MG63 (cell line): Measurements from ENCODE around the gene C19orf67. TPM values are rescaled to one million over a fixed set of nuclear protein-coding genes. Genes with fewer than 3 reads are reported as not detected.

Source experiments
- DNase-seq: peaks from one replicate; pipeline ENCODE4 v3.0.0-alpha.2; 2020
- H3K27me3 ChIP-seq: fragments of 250-450 bp; sonication (Bioruptor Pico); 2 replicates; pipeline ENCODE4 v1.5.1; 2020; ENCODE audit warnings: mild to moderate bottlenecking, moderate library complexity
- H3K36me3 ChIP-seq: fragments of 250-450 bp; sonication (Bioruptor Pico); 2 replicates; pipeline ENCODE4 v1.5.1; 2020; ENCODE audit warnings: mild to moderate bottlenecking, moderate library complexity
- H3K4me3 ChIP-seq: fragments of 250-450 bp; sonication (Bioruptor Pico); 2 replicates; pipeline ENCODE4 v1.5.1; 2020; ENCODE audit warnings: mild to moderate bottlenecking, moderate library complexity
- H3K9me3 ChIP-seq: fragments of 250-450 bp; sonication (Bioruptor Pico); 2 replicates; pipeline ENCODE4 v1.5.1; 2020; ENCODE audit warnings: mild to moderate bottlenecking, moderate library complexity
- total RNA-seq: library from RNA; depleted of rRNA; stranded (reverse); fragments of >200 nt; shearing (Covaris generic); gene quantifications from 2 replicates; pipeline ENCODE4 v1.2.3, GENCODE V29; 2014; ENCODE audit warnings: low replicate concordance

Gene C19orf67
- total RNA-seq, 1 experiment from 2014 or later = not detected

DNA sequence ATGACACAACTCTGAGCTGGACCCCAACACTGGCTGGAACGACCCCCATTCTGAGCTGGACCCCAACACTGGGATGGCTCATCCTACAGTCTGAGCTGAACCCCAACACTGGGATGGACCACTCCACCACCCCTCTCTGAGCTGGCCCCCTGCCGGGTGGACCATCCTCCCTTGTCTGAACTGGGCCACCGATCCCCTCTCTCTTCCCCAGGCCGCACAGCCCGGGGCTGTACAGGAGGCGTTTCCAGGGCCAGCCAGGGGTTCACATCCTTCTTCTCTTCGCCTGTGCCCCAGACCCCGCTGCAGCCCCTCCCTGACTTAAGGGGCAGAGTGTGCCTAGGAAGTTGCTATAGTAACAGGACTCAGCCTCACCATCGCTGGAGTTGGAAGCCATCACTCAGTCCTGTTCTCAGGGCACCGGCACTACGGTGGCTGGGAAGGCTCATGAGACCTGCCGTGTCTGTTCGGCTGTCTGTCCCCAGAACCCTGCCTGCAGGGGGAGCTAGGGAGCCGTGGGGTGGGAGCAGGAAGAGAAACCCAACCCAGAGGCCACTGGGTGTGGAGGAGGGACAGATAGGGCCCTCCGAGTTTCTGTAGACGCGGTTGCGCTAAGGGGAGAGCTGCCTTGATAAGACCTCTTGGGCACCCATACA lies 28.3 kb upstream of the C19orf67 start:
- no peaks in the 10 kb centered on the region for H3K9me3 ChIP-seq
- no peaks in the 10 kb centered on the region; the same call in none of the 2 replicates for H3K36me3 ChIP-seq
- no peak overlapping the region for H3K4me3 ChIP-seq
- peak; percentile 29 for DNase-seq
- no peaks in the 10 kb centered on the region for H3K27me3 ChIP-seq

DNA sequence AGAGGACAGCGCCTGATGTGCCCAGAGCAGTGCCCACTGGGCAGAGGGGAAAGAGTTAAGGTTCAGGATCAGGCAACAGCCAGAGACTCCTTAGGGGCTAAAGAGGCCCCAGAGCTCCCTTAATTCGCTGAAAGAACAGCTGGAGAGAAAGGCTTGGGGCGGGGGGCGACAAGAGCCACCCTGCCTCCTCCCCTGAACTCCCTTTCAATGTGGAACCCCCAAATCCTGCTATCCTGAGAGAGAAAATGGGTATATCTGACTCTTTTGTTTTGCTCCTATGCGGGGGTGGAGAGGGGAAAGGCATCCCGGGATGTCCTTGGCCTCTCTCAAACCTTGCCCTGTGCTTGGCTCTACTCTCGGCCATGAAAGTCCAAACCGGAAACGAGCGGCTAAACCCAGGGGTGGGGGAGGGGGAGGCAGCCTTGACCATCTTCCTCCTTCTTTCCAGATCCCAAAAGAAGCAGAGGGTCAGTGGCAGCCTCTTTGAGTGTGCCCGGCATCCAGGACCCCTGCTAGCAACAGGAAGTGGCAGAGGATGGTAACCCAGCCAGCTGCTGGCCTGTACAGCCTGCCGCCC lies 27.3 kb upstream of the C19orf67 start:
- Histone ChIP-seq H3K36me3 (peaks cover 5% of the 10 kb centered on the region), H3K27me3 (no peaks in the 10 kb centered on the region), H3K4me3 (no peak overlapping the region), H3K9me3 (no peaks in the 10 kb centered on the region)
- DNase-seq = no peak

DNA sequence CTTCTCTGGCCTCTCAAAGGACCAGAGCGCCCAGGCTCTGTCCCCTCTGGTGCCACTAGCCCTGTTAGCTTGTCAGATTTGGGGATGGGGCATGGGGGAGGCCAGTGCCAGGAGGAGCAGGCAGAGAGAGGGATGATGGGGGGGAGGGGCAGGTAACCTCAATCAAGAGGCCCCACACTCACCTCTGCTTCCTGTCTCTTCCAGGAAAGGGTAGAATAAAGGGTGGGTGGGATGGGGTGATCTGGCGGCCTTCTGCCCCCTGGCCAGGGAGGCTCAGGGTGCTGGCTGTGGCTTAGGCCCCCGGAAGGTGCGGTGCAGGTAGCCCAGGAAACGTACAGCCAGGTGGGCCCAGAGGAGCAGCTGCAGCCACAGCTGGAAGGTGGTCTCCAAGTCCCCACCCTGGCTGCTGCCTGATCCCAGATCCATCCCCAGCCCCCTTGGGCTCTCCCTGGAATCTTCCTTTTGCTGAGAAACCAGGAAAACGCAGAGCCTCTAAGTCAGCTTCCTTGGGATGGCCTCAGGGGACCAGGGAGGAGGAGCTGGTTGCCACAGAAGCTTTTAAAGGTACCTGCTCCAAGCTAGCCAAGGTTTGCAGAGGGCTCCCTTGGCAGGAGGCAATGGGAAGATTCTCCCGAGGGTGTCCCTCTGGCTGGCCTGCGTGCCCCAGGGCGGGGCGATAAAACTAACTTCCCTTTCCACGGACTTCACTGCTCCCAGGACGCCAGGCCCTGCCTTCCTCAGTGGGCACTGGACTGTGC lies 26.6 kb upstream of the C19orf67 start:
- no peak for DNase-seq
- Histone ChIP-seq H3K4me3 (no peak overlapping the region), H3K9me3 (no peaks in the 10 kb centered on the region), H3K27me3 (no peaks in the 10 kb centered on the region), H3K36me3 (peaks cover 12% of the 10 kb centered on the region)

DNA sequence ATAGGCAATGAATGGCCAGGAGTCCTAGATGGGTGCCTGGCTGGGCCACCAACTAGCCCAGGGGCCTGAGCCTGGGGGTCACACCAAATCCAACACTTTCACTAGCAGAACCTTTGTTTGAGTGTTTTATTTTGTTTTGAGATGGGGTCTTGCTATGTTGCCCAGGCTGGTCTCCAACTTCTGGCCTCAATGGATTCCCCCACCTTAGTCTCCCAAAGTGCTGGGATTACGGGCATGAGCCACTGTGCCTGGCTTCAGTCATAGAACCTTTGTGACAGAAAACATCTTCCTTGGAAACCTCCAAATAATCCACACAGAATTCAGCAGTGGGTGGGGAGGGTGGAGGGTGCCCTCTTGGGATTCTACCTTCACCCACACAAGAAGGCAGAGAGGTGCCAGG lies 25.9 kb upstream of the C19orf67 start:
- Histone ChIP-seq H3K9me3 (no peaks in the 10 kb centered on the region), H3K27me3 (no peaks in the 10 kb centered on the region), H3K36me3 (peaks cover 16% of the 10 kb centered on the region), H3K4me3 (no peak overlapping the region)
- no peak for DNase-seq

DNA sequence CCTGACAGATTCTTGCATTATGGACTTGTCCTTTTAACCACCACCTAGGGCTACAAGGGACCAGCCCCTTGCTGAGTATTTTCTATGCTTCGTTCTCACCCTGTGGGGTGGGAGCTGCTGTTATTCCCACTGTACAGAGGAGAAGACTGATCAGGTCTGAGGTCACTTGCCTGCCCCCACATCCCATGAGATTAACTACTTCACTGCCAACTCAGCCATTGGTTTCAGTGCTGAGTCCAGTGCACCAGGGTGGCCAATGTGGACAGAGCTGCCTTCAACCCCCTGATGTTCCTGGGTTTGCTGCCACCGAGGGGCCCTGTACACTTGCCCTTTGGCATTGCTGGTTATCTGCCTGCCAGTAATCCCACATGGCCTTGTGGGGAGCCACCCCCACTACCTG lies 25.1 kb upstream of the C19orf67 start:
- no peak for DNase-seq
- Histone ChIP-seq H3K36me3 (peaks cover 22% of the 10 kb centered on the region), H3K4me3 (no peak overlapping the region), H3K9me3 (no peaks in the 10 kb centered on the region), H3K27me3 (no peaks in the 10 kb centered on the region)

DNA sequence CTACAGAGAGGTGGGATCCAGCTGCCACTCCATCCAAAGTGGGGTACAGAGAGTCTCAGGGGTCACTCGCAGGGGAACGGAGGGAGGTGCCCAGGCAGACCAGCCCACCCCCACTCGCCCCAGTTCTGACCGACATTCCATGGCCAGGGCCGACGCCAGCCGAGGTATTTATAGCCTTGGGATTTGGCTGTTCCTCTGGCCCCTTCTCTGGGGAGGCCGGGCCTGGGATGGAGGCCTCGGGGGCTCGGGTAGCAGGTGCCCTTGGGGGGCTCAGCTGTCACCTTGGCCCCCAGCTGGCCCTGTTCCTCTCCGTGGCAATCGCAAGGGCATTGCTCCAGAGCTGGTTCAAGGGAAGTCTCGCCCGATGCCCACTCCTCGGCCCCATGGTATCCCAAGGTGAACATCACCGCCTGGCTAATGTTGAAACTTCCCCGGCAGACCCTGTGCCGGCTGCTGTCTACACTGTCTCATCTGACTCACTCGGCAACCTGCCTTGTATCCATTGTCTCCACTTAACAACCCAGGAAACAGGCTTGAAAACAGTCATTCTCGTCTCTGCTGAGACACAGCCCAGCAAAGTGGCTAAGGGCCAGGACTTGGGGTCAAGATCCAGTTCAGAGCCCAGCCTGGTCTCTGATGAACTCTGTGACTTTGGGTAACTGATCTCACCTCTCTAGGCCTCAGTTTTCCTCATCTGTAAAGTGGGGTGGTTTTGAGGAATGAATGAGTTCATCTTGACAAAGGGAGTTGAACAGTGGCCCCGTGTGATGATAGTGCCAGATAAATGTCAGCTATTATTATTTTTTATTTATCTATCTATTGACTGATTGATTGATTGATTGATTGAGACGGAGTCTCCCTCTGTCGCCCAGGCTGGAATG lies 22.2 kb upstream of the C19orf67 start:
- peaks cover 32% of the 10 kb centered on the region for H3K36me3 ChIP-seq
- no peaks in the 10 kb centered on the region for H3K9me3 ChIP-seq
- no peak overlapping the region for H3K4me3 ChIP-seq
- H3K27me3 ChIP-seq = no peaks in the 10 kb centered on the region
- DNase-seq = peak; percentile 58

DNA sequence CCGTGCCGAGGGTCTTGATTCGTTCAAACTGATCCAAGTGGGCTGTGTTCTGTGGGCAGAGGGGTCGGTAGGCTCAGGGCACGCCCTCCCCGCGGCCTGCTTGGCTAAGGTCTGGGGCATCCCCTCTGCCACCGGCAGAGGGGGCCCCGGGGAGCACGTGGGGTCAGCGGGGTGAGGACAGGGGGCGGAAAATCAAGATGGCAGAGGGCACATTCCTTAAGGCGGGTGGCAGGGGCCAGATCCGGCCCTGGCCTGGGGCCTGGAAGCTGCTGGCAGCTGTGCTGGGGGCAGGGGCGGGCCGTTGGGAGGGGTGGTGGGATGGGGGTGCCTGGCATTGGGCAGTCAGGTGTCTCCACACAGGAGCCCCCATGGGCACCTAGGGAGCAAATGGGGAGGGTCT lies 21.3 kb upstream of the C19orf67 start:
- Histone ChIP-seq H3K36me3 (peaks cover 40% of the 10 kb centered on the region), H3K4me3 (no peak overlapping the region), H3K27me3 (no peaks in the 10 kb centered on the region), H3K9me3 (no peaks in the 10 kb centered on the region)
- DNase-seq = no peak

DNA sequence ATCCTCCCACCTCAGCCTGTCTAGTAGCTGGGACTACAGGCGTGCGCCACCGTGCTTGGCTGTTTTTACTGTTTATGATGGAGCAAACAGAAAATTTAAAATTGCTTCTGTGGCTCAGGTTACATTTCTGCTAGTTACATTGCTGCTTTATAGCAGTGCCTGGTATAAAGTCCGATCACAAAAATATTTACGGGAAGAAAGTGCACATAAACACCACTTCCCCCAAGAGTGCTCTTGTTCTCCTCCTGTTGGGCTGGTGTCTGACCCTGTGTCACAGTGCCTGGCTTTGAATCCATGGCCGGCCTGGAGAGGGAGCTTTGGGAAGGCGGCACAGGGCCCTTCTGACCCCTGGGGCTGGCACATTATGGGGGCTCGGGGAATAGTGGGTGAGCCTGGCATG lies 20.1 kb upstream of the C19orf67 start:
- no peak for DNase-seq

DNA sequence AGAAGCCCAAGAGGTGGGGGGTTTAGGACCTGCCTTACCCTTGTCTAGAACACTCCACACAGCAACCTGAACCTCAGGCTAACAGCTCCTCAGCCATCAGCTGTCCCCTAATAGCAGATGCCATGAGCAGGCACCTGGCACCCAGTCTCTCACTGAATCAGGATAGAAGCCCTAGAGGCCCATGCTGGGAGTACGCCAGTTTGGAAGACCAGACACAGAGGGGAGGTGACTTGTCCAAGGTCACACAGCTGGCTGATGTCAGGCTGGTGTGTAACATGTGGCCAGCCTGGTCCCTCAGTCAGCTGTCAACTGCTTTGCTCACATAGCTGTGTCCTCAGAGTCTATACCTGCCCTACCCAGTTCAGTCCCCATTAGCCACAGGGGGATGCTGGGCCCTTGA lies 17.7 kb upstream of the C19orf67 start:
- Histone ChIP-seq H3K36me3 (peaks cover 55% of the 10 kb centered on the region), H3K27me3 (no peaks in the 10 kb centered on the region), H3K9me3 (no peaks in the 10 kb centered on the region), H3K4me3 (no peak overlapping the region)
- DNase-seq = no peak

More for the DNA sequence above, 20.1 kb upstream of the C19orf67 start:
- H3K27me3 ChIP-seq = no peaks in the 10 kb centered on the region
- H3K36me3 ChIP-seq = peaks cover 52% of the 10 kb centered on the region
- H3K4me3 ChIP-seq = no peak overlapping the region
- no peaks in the 10 kb centered on the region for H3K9me3 ChIP-seq

DNA sequence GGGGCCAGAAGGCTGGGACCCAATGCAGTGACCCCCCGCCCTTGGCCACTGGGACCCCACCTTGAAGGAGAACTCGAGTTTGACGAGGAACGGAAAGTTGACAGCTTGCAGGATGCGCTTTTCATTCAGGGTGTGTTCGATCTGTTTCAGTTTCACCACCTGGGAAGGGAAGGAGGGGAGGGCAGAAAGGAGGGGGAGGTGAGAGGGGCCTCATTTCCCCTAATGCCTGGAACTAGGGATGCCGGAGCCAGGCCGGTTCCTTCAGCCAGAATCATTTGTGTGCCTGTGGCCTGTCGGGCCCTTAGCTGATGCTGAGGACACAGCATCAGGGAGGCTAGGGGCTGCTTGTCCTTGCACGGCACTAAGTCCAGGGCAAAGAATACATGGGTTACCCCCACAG lies 17.2 kb upstream of the C19orf67 start:
- H3K9me3 ChIP-seq = no peaks in the 10 kb centered on the region
- no peak overlapping the region for H3K4me3 ChIP-seq
- peaks cover 50% of the 10 kb centered on the region for H3K36me3 ChIP-seq
- no peak for DNase-seq
- H3K27me3 ChIP-seq = no peaks in the 10 kb centered on the region

DNA sequence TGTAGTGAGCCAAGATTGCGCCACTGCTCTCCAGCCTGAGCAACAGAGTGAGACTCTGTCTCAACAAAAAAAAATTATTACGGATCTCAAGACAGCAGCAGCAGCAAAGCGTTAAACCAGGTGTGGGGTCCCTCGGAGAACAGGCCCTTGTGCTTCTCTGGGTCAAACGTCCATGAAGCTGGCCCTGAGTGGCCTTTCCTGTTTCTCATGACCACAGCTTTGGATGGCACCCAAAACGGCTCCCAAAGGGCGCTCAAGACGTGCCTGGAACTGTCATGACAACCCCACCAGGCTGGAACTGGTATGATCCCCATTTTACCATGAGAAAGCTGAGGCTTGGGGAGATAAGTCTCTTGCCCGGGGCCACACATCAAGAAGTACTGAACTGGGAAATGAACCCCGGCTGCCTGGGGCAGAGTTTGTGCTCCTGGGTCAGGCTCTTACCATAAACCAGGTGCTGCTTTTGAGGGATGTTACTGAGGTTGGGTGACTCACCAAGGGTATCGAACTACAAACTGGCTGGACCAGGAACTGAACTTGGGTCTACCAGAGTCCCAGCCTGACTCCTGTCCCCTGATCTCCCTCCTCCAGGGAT lies 16.6 kb upstream of the C19orf67 start:
- no peak overlapping the region for H3K4me3 ChIP-seq
- H3K36me3 ChIP-seq = peaks cover 46% of the 10 kb centered on the region
- H3K9me3 ChIP-seq = no peaks in the 10 kb centered on the region
- H3K27me3 ChIP-seq = no peaks in the 10 kb centered on the region
- no peak for DNase-seq

DNA sequence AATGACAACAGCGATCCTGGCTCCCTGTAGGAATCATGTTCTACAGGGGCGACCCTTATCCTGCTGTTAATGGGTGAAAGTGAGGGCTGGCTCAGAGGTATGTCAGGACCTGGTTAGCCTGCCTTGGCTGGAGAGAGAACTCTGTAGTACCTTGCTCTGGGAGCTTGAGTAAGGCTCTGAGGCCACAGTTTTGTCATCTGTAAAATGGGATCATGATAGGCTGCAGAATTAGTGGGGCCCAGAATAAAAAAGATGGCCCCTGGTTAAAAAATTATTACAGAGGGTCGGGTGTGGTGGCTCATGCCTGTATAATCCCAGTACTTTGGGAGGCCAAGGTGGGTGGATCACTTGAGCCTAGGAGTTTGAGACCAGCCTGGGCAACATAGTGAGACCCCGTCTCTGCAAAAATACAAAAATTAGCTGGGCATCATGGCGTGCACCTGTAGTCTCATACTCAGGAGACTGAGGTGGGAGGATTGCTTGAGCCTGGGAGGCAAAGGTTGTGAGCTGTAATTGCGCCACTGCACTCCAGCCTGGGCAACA lies 15.5 kb upstream of the C19orf67 start:
- Histone ChIP-seq H3K9me3 (no peaks in the 10 kb centered on the region), H3K36me3 (peaks cover 47% of the 10 kb centered on the region), H3K4me3 (no peak overlapping the region), H3K27me3 (no peaks in the 10 kb centered on the region)
- no peak for DNase-seq

DNA sequence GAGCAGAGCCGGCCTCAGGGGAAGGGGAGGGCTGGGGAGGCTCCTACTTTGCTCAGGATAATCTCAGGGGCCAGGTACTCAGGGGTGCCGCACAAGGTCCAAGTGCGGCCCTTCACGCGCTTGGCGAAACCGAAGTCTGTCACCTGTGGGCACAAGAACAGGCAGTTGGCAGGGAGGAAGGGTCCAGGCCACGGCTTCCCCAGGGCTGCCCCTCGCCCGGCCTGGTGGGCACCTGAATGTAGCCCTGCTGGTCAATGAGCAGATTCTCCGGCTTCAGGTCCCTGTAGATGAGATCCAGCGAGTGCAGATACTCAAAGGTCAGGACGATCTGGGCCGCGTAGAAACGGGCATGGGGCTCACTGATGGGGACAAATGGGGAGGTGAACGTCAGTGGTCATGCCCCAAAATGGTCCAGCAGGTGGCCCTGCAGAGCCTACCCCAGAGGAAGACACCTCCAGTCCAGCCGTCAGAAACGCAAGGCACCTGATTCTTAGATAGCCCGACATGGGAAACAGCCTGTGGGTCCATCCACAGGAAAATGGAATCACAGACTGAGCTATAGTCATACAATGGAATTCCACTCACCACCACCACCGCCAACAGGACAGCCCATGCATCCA lies 12.1 kb upstream of the C19orf67 start:
- DNase-seq = no peak
- Histone ChIP-seq H3K27me3 (no peaks in the 10 kb centered on the region), H3K9me3 (peaks cover 9% of the 10 kb centered on the region), H3K36me3 (peaks cover 38% of the 10 kb centered on the region), H3K4me3 (no peak overlapping the region)

DNA sequence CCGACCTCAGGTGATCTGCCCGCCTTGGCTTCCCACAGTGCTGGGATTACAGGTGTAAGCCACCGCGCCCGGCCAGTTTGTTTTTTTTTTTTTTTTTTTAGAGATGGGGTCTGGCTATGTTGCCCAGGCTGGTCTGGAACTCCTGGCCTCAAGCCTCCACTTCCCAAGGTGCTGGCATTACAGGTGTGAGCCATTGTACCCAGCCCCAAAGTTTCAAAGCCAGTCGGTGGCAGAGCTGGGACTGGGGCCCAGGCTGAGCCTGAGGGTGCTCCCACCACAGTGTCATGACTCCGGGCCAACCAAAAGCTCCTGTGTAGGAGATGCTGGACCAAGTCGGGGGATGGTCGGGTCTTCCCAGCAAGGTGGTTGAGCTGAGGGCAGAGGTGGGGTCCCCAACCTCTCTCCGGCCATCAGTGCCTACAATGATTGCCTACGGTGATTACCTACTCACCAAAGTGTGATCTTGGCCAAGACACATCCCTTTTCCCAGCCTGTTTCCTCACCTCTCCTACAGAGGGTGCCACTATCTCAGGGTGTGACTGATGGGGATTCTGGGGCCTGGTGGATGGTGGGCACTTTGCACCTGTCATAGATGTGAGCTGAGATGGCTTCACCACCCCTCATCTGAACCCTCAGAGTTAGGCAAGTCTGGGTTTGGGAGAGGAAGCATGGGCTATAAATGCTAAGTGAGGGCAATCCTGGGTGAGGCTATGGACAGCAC lies 10.8 kb upstream of the C19orf67 start:
- DNase-seq = no peak
- no peaks in the 10 kb centered on the region for H3K27me3 ChIP-seq
- no peak overlapping the region for H3K4me3 ChIP-seq
- H3K9me3 ChIP-seq = peaks cover 9% of the 10 kb centered on the region
- peaks cover 28% of the 10 kb centered on the region for H3K36me3 ChIP-seq

DNA sequence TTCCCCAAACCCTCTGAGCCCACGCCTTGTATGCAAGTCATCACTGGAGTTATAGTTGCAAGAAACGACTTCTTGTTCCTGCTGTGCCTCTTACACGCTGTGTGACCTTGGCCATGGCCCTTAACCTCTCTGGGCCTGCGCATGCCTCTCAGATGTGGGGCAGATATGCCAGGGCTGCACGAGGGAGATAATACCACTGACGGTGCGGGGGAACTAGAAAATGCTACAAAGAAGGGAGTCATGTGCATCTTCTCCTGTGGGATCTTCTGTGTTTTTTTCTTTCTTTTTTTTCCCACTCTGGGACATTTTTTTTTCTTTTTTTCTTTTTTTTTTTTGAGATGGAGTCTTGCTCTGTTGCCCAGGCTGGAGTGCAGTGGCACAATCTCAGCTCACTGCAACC lies 9.3 kb upstream of the C19orf67 start:
- no peak for DNase-seq
- H3K4me3 ChIP-seq = no peak overlapping the region
- H3K9me3 ChIP-seq = peaks cover 9% of the 10 kb centered on the region

More for the DNA sequence above, 9.3 kb upstream of the C19orf67 start:
- Histone ChIP-seq H3K36me3 (peaks cover 16% of the 10 kb centered on the region), H3K27me3 (no peaks in the 10 kb centered on the region)
